ENCODE data around the gene MPZL3. TPM values are rescaled to one million over a fixed set of nuclear protein-coding genes. Genes with fewer than 3 reads are reported as not detected.

MPZL3 gene
- total RNA-seq, 1 experiment from 2014 or later: 8.7 TPM

DNA sequence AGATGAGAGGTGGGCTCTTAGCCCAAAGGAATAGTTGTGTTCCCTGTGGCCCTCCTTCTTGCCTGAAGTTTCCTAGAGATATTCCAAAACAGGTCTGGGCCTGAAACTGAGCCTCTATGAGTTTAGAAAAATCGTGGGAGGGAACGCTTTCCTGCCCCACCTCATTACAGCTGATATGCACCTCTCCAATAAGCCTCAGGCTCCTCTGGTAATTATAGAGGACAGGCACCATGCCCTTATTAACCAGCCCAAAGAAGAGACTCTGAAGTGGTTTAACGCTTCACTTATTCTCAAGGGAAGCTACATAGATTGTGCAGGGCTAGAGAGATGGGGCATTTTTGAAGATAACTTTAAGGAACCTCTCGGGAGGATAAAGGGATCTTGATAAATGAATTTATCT is 15.3 kb upstream of the MPZL3 start:
- Histone ChIP-seq H3K4me3 (replicated peaks in 1 of 2; ENCODE audit: low read depth in 1 of 2, low read length in 2 of 2) (no peak overlapping the region), H3K27me3 (ENCODE audit: insufficient read depth, low read length) (no peaks in the 10 kb centered on the region), H4K20me1 (ENCODE audit: insufficient read depth) (no peaks in the 10 kb centered on the region), H3K79me2 (ENCODE audit: insufficient read depth, low read length) (no peaks in the 10 kb centered on the region), H3K27ac (ENCODE audit: low read depth, low read length) (no peak overlapping the region), H3K36me3 (ENCODE audit: control insufficient read depth in 1 of 2, insufficient read depth in 2 of 2, low read length in 2 of 2) (no peaks in the 10 kb centered on the region; a peak in 1 of 4 replicates), H3K9ac (ENCODE audit: low read length) (no peak overlapping the region), H3K9me2 (ENCODE audit: insufficient read depth) (no peaks in the 10 kb centered on the region), H2AFZ (ENCODE audit: low read depth, low read length, poor library complexity, severe bottlenecking) (no peak overlapping the region), H3K9me3 (ENCODE audit: control insufficient read depth in 1 of 2, insufficient read depth in 1 of 2, low read depth in 1 of 2, low read length in 2 of 2) (no peaks in the 10 kb centered on the region), H3K4me1 (ENCODE audit: control insufficient read depth in 1 of 2, insufficient read depth in 2 of 2, low read length in 2 of 2) (peaks cover 14 to 33% of the 10 kb centered on the region in 2 experiments; a peak in 3 of 4 replicates), H3K4me2 (ENCODE audit: low read length) (no peak overlapping the region)
- intact Hi-C loops (cut with micrococcal nuclease): no loop called here
- DNase-seq (ENCODE audit: low read depth, low spot score) (no peak), ATAC-seq (no peak)
- POLR2A ChIA-PET: interaction anchor here (1.2 kb wide), 1 partner anchor 10 kb away, joined by 4 read pairs; no protein-coding TSS in a partner anchor
- CTCF ChIA-PET: interaction anchor here (0.9 kb wide), 1 partner anchor 28 kb away, joined by 3 read pairs; no protein-coding TSS in a partner anchor
- RAD21 ChIA-PET (ENCODE audit: low non-redundant PET in 1 of 2, low total read pairs in 2 of 2, uncharacterized antibody in 2 of 2, unreplicated experiment in 2 of 2): no interaction called here
- TF ChIP-seq, protein P1, sequence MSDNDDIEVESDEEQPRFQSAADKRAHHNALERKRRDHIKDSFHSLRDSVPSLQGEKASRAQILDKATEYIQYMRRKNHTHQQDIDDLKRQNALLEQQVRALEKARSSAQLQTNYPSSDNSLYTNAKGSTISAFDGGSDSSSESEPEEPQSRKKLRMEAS (IDR thresholded peaks at IDR 0.05): no peak
- TF ChIP-seq YY1 (IDR thresholded peaks at IDR 0.05; ENCODE audit: extremely low read depth, insufficient replicate concordance, low read depth, low read length) (no peak), CBX3 (IDR thresholded peaks at IDR 0.05; ENCODE audit: low read depth) (no peak), ZFX (IDR thresholded peaks at IDR 0.05) (no peak), TCF7L2 (IDR thresholded peaks at IDR 0.05; ENCODE audit: borderline replicate concordance, extremely low read depth, insufficient read depth, insufficient read length) (no peak), EZH2 (IDR thresholded peaks at IDR 0.05) (no peak), ZNF274 (IDR thresholded peaks at IDR 0.05; ENCODE audit: low read depth, low read length) (no peak), CEBPB (IDR thresholded peaks at IDR 0.05; ENCODE audit: low read depth) (no peak), ELF1 (IDR thresholded peaks at IDR 0.05; ENCODE audit: borderline replicate concordance, low read depth) (no peak), EGR1 (IDR thresholded peaks at IDR 0.05; ENCODE audit: low read depth) (no peak), JUND (IDR thresholded peaks at IDR 0.05) (no peak)
- TF ChIP-seq, protein P2, sequence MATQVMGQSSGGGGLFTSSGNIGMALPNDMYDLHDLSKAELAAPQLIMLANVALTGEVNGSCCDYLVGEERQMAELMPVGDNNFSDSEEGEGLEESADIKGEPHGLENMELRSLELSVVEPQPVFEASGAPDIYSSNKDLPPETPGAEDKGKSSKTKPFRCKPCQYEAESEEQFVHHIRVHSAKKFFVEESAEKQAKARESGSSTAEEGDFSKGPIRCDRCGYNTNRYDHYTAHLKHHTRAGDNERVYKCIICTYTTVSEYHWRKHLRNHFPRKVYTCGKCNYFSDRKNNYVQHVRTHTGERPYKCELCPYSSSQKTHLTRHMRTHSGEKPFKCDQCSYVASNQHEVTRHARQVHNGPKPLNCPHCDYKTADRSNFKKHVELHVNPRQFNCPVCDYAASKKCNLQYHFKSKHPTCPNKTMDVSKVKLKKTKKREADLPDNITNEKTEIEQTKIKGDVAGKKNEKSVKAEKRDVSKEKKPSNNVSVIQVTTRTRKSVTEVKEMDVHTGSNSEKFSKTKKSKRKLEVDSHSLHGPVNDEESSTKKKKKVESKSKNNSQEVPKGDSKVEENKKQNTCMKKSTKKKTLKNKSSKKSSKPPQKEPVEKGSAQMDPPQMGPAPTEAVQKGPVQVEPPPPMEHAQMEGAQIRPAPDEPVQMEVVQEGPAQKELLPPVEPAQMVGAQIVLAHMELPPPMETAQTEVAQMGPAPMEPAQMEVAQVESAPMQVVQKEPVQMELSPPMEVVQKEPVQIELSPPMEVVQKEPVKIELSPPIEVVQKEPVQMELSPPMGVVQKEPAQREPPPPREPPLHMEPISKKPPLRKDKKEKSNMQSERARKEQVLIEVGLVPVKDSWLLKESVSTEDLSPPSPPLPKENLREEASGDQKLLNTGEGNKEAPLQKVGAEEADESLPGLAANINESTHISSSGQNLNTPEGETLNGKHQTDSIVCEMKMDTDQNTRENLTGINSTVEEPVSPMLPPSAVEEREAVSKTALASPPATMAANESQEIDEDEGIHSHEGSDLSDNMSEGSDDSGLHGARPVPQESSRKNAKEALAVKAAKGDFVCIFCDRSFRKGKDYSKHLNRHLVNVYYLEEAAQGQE (IDR thresholded peaks at IDR 0.05; ENCODE audit: low read depth): no peak
- BruUV-seq (replicated peaks): no TSS peak
